HG02763 (cell line): ENCODE results near the gene SHMT1.
"Not testable (repeated sequence)": the region's sequence is repeated elsewhere in the genome, so short reads cannot be mapped to it uniquely, and the experiment has no call there.

Experiments
- ATAC-seq: cut with Tn5 transposase; IDR thresholded peaks from one replicate; pipeline ENCODE4 v1.9.1; 2021; ENCODE audit warnings: mild to moderate bottlenecking, moderate library complexity; ENCODE audit not compliant: unreplicated experiment

SHMT1 gene

DNA sequence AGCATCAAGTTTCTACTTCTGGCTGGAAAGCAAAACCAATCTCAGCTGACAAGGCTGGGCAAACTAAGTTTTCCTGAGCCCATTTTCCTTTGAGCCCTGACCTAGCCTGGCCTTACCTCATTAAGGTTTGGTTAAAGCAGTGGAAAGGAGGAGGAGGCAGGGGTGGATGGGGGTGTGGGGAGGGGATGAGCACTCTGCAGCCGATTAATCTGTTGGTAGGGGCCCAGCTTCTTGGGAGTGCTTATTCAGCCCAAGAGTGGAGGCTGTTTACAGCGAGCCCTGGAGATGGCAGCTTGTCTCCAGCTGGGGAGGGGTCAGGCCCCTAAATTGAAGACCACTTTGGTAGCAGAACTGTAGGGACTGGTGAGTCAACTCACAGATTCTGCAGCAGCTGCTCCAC is 36.3 kb downstream of the SHMT1 start:
- ATAC-seq, result no peak

- ATAC-seq, result no peak
Measured at GRCh38 chr17:18326572-18326971, 36.8 kb downstream of the SHMT1 start.

DNA sequence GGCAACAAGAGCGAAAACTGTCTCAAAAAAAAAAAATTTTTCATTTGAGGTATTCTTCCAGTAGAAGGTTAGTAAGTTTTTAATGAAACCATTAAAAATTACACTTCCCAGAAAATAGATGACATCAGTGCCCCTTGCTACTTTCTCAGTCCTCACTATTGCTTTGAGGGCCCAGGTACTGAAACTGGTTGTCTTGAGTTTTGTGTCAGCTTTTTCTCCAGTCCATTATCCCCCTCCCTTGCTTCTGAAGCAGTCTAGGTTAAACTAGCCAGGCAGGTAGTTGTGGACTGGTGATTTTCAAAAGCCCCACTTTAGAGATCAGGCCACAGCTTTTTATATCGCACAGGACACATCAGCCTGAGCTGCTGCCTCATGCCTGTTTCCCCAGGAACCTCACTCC is 37.3 kb downstream of the SHMT1 start:
- ATAC-seq, result no peak

DNA sequence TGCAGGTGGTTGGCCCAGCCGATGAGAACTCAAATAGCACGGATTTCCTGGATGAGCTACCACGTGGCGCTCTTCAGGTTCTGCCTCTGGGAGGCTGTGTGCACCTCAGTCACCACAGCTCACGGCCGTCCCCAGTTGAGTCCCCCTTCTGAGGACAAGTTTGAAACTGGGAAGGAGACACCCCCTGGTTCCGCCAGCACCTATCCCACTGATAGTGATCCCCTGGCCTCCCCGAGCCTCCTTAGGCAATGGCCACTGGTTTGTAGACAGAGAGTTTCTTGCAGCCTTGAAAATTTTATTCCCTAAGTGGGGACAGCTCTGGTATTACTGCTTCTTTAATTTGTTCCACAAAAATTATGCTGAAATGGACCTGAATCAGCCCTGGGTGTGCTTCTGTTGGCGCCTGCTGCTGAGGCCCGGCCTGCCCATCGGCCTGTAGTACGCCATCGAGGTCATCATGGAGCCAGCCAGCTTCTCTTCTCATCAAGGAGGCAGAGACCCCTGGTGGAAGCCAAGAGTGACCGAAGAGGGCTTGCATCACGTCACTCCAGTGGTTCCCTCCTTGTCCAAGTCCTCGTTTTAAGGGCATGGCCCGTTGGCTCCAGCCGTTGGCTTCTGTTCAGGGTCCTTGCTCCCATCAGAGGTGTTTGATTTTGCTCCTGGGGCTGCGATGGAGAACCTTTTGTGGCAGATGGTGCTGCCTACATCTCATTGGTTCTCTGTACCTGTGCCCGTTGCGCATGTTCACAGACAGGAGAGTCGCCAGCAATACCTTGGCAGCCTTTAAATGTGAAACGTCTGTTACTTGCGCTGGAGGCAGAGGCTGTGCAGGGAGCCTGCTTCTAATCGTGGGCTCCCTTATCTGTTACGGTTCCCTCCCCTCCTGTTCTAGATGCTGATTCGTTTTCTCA is 39.0 kb downstream of the SHMT1 start:
- ATAC-seq, result no peak

DNA sequence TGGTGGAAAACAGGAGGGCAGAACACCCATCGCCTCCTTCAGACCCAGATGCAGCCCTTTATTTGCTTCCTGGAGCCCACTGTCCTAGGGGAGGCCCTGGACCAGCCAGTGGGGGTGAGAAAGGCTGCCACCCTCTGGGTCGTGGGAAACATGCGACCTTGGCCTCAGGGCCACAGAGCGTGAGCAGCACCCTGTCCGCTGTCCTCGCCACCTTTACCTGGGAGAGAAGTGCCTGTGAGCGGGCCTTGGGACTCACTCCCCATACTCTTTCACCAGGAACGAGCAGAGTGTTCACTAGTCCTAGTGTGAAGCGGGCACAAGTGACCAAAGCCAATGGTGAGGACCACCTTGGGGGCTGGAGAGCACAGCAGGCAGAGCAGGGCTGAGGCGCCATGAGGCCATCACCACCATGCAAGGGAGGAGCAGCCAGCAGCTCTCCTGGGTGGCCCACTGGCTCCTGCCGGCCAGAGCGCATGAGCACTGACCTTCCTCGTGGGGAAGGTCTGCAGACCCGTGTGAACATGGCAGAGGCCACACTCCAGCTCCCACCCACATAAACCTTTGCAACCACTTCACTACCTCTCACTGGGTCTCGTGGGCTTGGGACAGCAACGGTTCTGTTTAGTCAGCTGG is 39.7 kb downstream of the SHMT1 start:
- no peak for ATAC-seq

DNA sequence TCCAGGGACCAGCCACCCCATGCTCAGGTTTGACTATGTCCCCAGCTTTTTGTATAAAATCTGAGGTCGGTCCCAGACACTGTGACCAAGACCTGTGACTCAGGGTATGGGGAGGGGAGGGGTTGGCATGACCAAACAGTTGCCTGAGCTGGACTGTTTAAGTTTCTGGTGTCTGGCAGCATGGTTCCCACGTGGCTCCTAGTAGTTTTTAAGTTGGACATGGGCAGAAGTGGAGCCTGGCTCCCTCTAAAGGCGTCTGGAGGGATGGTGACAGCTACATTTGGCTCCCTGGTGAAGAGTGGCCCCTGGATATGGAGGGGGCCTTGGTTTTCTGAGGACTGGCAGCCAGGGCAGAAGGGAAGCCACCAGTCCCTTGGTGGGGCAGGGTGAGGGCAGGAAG is 40.3 kb downstream of the SHMT1 start:
- no peak for ATAC-seq

DNA sequence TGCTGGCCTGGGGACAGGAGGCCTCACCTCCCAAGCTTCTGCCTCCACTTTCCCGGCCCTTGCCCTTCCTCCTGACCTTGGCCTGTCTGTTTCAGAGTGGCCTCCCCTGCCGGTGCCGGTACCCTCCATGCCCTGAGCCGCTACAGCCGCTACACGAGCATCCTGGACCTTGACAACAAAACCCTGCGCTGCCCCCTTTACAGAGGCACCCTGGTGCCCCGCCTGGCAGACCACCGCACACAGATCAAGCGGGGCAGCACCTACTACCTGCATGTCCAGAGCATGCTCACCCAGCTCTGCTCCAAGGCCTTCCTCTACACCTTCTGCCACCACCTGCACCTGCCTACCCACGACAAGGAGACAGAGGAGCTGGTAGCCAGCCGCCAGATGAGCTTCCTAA is 40.8 kb downstream of the SHMT1 start:
- no peak for ATAC-seq

DNA sequence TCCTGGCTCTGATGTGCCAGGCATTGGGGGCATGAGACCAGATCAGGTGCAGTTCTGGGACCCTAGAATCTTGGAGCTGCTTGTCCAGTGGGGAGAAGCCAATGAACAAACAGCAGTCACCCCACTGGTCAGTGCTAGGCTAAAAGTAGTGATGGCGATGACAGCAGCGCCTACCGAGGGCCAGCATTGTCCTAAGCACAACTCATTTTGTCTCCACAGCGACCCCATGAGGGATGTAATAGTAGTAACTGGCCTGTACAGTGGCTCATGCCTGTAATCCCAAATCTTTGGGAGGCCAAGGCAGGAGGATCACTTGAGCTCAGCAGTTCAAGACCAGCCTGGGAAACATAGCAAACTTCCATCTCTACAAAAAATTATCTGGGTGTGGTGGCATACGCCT is 42.0 kb downstream of the SHMT1 start:
- ATAC-seq, result no peak

- ATAC-seq, result no peak
Measured at GRCh38 chr17:18320301-18320700, 43.0 kb downstream of the SHMT1 start.

GRCh38 chr17:18319604-18320256 is 43.6 kb downstream of the SHMT1 start:
- no peak for ATAC-seq

DNA sequence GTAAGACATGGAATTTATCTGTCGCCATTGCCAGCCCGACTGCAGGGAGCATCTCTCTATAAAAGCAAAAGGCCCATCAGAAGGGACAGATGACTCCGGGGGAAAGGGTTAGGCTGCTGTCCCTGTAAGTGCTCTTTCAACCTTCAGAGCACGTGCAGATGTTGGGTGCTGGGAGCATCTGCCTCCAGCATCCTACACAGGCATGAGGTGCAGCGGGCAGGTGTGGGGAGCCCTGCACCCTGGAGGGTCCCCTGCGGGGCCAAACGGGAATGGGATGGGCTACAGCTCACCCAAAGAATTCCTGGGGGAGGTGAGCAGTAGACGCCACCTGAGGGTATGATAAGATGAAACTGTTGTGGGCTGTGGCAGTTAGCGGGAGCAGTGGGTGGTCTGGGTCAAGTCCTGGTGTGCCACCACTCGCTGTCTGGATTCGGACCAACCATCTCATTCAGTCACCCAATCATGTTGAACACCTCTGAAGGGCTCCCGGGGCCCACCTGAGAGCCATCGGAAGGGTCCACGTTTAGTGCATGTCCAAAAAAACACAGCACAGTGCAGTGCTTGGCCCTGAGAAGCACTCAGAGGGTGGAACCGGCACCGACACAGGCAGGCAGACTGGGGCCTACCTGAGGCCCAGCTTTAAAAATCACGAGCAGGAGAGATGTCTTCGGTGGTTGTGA is 44.4 kb downstream of the SHMT1 start:
- ATAC-seq, result no peak

DNA sequence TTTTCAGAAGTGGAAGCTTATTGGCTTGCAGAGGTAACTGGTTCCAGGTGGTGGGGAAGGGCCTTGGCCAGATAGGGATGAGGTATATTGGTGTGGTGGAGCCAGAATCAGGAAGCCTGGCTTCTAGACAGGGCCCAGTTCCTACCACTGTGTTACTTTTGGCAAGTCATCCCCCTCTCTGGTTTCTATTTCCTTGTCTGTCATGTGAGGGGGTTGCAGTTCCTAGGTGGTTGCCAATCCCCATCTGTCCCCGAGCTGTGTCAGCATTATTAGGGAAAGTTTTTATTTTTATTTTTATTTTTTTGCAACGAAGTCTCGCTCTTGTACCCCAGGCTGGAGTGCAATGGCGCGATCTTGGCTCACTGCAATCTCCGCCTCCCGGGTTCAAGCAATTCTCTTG is 45.2 kb downstream of the SHMT1 start:
- no peak for ATAC-seq

DNA sequence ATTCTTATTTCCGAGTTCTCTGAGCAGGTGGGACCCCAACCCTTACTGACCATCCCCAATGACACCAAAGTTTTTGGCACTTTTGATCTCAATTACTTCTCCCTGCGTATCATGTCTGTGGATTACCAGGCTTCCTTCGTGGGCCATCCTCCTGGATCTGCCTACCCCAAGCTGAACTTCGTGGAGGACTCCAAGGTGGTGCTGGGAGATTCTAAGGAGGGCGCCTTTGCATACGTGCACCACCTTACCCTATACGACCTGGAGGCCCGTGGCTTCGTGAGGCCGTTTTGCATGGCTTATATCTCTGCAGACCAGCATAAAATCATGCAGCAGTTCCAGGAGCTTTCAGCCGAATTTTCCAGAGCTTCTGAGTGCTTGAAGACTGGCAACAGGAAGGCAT is 47.4 kb downstream of the SHMT1 start:
- ATAC-seq, result no peak

- peak; percentile 2 for ATAC-seq
Measured at GRCh38 chr17:18315562-18315922, 47.8 kb downstream of the SHMT1 start.

- peak; percentile 82 for ATAC-seq
Measured at GRCh38 chr17:18314731-18315561, 48.4 kb downstream of the SHMT1 start, which contains the start of the genes SMCR8 and TOP3A. TSS of gene SMCR8 (plus strand) at chr17:18315293. CDS start at chr17:18315790, 497 bp downstream. TSS of gene TOP3A (minus strand) at chr17:18314994. CDS start at chr17:18314778, 216 bp downstream.

DNA sequence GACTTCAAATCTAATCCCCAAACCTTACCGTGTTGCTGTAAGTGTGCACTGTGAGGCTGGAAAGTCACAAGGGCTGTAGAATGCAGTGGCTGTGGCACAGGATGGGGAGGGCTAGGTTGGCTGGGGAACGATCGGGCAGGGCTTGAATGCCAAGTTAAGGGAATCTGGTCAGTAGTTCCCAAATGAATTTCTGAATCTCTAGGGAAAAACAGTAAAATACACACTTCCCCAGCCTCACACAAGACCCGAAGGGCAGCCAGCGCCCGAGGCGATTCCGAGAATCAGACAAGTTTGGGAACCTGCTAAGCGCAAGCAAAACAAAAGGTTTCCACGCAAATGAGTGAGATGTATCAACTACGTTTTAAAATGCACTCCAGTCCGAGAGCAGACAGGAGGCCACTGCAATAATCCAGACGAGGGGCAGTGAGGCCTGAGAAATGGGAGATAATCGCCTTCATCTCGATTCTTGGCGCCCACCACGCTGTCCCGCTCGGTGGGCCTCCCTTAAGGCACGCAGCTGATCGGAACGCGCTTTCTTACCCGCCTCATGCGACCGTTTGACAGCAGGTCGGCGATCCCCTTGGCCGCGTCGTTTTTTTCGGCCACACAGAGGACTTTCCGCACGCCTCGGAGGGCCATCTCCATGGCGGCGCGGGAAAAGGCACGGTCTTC is 49.2 kb downstream of the SHMT1 start:
- peak; percentile 4 for ATAC-seq

GRCh38 chr17:18309202-18309601 is 54.1 kb downstream of the SHMT1 start:
- no peak for ATAC-seq

GRCh38 chr17:18303206-18303605 is 60.1 kb downstream of the SHMT1 start:
- not testable (repeated sequence) for ATAC-seq

GRCh38 chr17:18300725-18301480 is 62.4 kb downstream of the SHMT1 start:
- no peak for ATAC-seq
